BJ (cell line): ENCODE data around the gene PADI1. TPM values are rescaled to one million over a fixed set of nuclear protein-coding genes. Genes with fewer than 3 reads are reported as not detected.

Experiments
- CTCF ChIA-PET: fragments of 350-600 bp; formaldehyde crosslinking; extraction: SDS; loops from one replicate; lab custom pipeline; 2021; ENCODE audit warnings: antibody characterized with exemption, inconsistent platforms; lab: Yijun Ruan, JAX
- POLR2A ChIA-PET: fragments of 300-600 bp; sonication (Branson Sonifier 250); formaldehyde crosslinking; extraction: SDS; loops from one replicate; lab custom pipeline; 2021; ENCODE audit warnings: antibody characterized with exemption; lab: Charles Lee
- DNase-seq: peaks from one replicate; pipeline ENCODE4 v3.0.0-alpha.2; 2011; ENCODE audit warnings: low read depth
- H3K27me3 ChIP-seq: 2 replicates; pipeline ENCODE4 v1.6.0; 2011; ENCODE audit warnings: low read length; ENCODE audit not compliant: control insufficient read depth, insufficient read depth
- H3K36me3 ChIP-seq: 2 replicates; pipeline ENCODE4 v1.5.1; 2011; ENCODE audit warnings: low read length; ENCODE audit not compliant: control insufficient read depth, insufficient read depth
- H3K4me3 ChIP-seq: 2 replicates; pipeline ENCODE4 v1.5.1; 2011; ENCODE audit warnings: low read depth, mild to moderate bottlenecking, control low read depth, low read length
- CTCF ChIP-seq: IDR thresholded peaks from 2 replicates; pipeline ENCODE4 v1.5.1; 2011; ENCODE audit warnings: low read depth, mild to moderate bottlenecking, control low read depth, inconsistent platforms, low read length, moderate library complexity; ENCODE audit not compliant: insufficient read depth
- polyA plus RNA-seq: library from polyadenylated mRNA; depleted of rRNA; stranded (reverse); fragments of >200 nt; gene quantifications from 2 replicates; pipeline ENCODE4 v1.2.3, GENCODE V29; 2011

PADI1 gene
- polyA plus RNA-seq, 1 experiment, result 0.82 TPM

GRCh38 chr1:17170571-17170970, 34.4 kb upstream of the PADI1 start:
- CTCF ChIA-PET, result interaction anchor here (1.2 to 4.5 kb wide), 4 partner anchors 16 to 66 kb away, joined by 3 to 34 read pairs (median 10); no protein-coding TSS in a partner anchor

GRCh38 chr1:17173217-17173616, 31.7 kb upstream of the PADI1 start:
- TF ChIP-seq CTCF, result no peak
- ChIA-PET POLR2A (no interaction called here), CTCF (no interaction called here)
- Histone ChIP-seq H3K4me3 (no peak overlapping the region), H3K36me3 (no peaks in the 10 kb centered on the region), H3K27me3 (no peaks in the 10 kb centered on the region)
- no peak for DNase-seq

More at GRCh38 chr1:17170571-17170970, 34.4 kb upstream of the PADI1 start:
- Histone ChIP-seq H3K4me3 (no peak overlapping the region), H3K27me3 (no peaks in the 10 kb centered on the region), H3K36me3 (no peaks in the 10 kb centered on the region)
- peak; percentile 77 for DNase-seq
- no peak for TF ChIP-seq CTCF
- POLR2A ChIA-PET, result interaction anchor here (0.6 kb wide), 2 partner anchors 19 to 63 kb away, joined by 3 to 4 read pairs; no protein-coding TSS in a partner anchor

GRCh38 chr1:17176306-17177061, 28.4 kb upstream of the PADI1 start:
- TF ChIP-seq CTCF, result no peak
- no peaks in the 10 kb centered on the region for H3K27me3 ChIP-seq
- ChIA-PET CTCF (interaction anchor here (0.8 kb wide), 1 partner anchor 61 kb away, joined by 3 read pairs; no protein-coding TSS in a partner anchor), POLR2A (no interaction called here)
- H3K4me3 ChIP-seq, result no peak overlapping the region
- DNase-seq, result no peak
- no peaks in the 10 kb centered on the region for H3K36me3 ChIP-seq

- no peaks in the 10 kb centered on the region for H3K27me3 ChIP-seq
- ChIA-PET CTCF (no interaction called here), POLR2A (no interaction called here)
- H3K36me3 ChIP-seq, result no peaks in the 10 kb centered on the region
- TF ChIP-seq CTCF, result no peak
- no peak for DNase-seq
- H3K4me3 ChIP-seq, result no peak overlapping the region
Measured at GRCh38 chr1:17177651-17178050, 27.3 kb upstream of the PADI1 start.

GRCh38 chr1:17181781-17182464, 23.0 kb upstream of the PADI1 start:
- H3K4me3 ChIP-seq, result no peak overlapping the region
- DNase-seq, result no peak
- TF ChIP-seq CTCF, result no peak
- POLR2A ChIA-PET, result no interaction called here
- CTCF ChIA-PET, result no interaction called here
- H3K36me3 ChIP-seq, result no peaks in the 10 kb centered on the region
- H3K27me3 ChIP-seq, result no peaks in the 10 kb centered on the region
